ENCODE data around the gene NRG2. TPM values are rescaled to one million over a fixed set of nuclear protein-coding genes. Genes with fewer than 3 reads are reported as not detected.

NRG2 gene
- total RNA-seq, 1 donor from 2014 or later: 1.4 TPM

GRCh38 chr5:139833525-139833924 is 209.6 kb downstream of the NRG2 start:
- no peak for TF ChIP-seq CTCF (conservative IDR thresholded peaks at IDR 0.05)
- Mint-ChIP-seq H3K4me1 (ENCODE audit: unreplicated experiment) (no peaks in the 10 kb centered on the region), H3K27ac (no peak overlapping the region), H3K36me3 (no peaks in the 10 kb centered on the region), H3K27me3 (peaks cover 66% of the 10 kb centered on the region), H3K9me3 (no peaks in the 10 kb centered on the region), H3K4me3 (no peak overlapping the region)
- DNase-seq (ENCODE audit: extremely low spot score, unreplicated experiment): no peak

GRCh38 chr5:139831624-139832023 is 211.5 kb downstream of the NRG2 start:
- Mint-ChIP-seq H3K27ac (no peak overlapping the region), H3K4me1 (ENCODE audit: unreplicated experiment) (no peaks in the 10 kb centered on the region), H3K27me3 (peaks cover 78% of the 10 kb centered on the region), H3K4me3 (no peak overlapping the region), H3K36me3 (no peaks in the 10 kb centered on the region), H3K9me3 (peaks cover 8% of the 10 kb centered on the region)
- no peak for DNase-seq (ENCODE audit: extremely low spot score, unreplicated experiment)
- TF ChIP-seq CTCF (conservative IDR thresholded peaks at IDR 0.05): no peak

GRCh38 chr5:139829471-139829870 is 213.6 kb downstream of the NRG2 start:
- no peak for DNase-seq (ENCODE audit: extremely low spot score, unreplicated experiment)
- H3K27ac Mint-ChIP-seq: no peak overlapping the region
- H3K4me1 Mint-ChIP-seq (ENCODE audit: unreplicated experiment): no peaks in the 10 kb centered on the region
- H3K4me3 Mint-ChIP-seq: no peak overlapping the region
- no peaks in the 10 kb centered on the region for H3K36me3 Mint-ChIP-seq
- H3K27me3 Mint-ChIP-seq: peaks cover 74% of the 10 kb centered on the region
- TF ChIP-seq CTCF (conservative IDR thresholded peaks at IDR 0.05): no peak
- peaks cover 8% of the 10 kb centered on the region for H3K9me3 Mint-ChIP-seq

- no peaks in the 10 kb centered on the region for H3K36me3 Mint-ChIP-seq
- DNase-seq (ENCODE audit: extremely low spot score, unreplicated experiment): no peak
- H3K27ac Mint-ChIP-seq: no peak overlapping the region
- peaks cover 8% of the 10 kb centered on the region for H3K9me3 Mint-ChIP-seq
- no peak overlapping the region for H3K4me3 Mint-ChIP-seq
- no peak for TF ChIP-seq CTCF (conservative IDR thresholded peaks at IDR 0.05)
- H3K4me1 Mint-ChIP-seq (ENCODE audit: unreplicated experiment): no peaks in the 10 kb centered on the region
- H3K27me3 Mint-ChIP-seq: peaks cover 67% of the 10 kb centered on the region
These were observed 214.7 kb downstream of the NRG2 start for GRCh38 chr5:139828207-139828895.

GRCh38 chr5:139825690-139826089 is 217.4 kb downstream of the NRG2 start:
- H3K27ac Mint-ChIP-seq: no peak overlapping the region

More at GRCh38 chr5:139825690-139826089, 217.4 kb downstream of the NRG2 start:
- DNase-seq (ENCODE audit: extremely low spot score, unreplicated experiment): no peak
- TF ChIP-seq CTCF (conservative IDR thresholded peaks at IDR 0.05): no peak
- Mint-ChIP-seq H3K4me3 (no peak overlapping the region), H3K36me3 (no peaks in the 10 kb centered on the region), H3K4me1 (ENCODE audit: unreplicated experiment) (no peaks in the 10 kb centered on the region), H3K27me3 (peaks cover 44% of the 10 kb centered on the region), H3K9me3 (peaks cover 8% of the 10 kb centered on the region)
